GM19468 (cell line): Measurements from ENCODE around the gene DLL1.

Experiments
- ATAC-seq: cut with Tn5 transposase; IDR thresholded peaks from one replicate; pipeline ENCODE4 v1.9.1; 2021; ENCODE audit warnings: mild to moderate bottlenecking, moderate library complexity, moderate number of reproducible peaks; ENCODE audit not compliant: unreplicated experiment; ENCODE audit errors: extremely low read depth

DLL1 gene

GRCh38 chr6:170234419-170234818 lies 56.5 kb downstream of the DLL1 start:
- no peak for ATAC-seq

- no peak for ATAC-seq
These were observed 57.3 kb downstream of the DLL1 start for GRCh38 chr6:170233286-170234205.
